DMS 273 treated with DMSO at 0.1 percent for 48 hours (cell line): ENCODE measurements around the gene CACFD1.

Source experiments
- DNase-seq: peaks from one replicate; lab custom pipeline; 2025; lab: John Stamatoyannopoulos, UW

Gene CACFD1

DNA sequence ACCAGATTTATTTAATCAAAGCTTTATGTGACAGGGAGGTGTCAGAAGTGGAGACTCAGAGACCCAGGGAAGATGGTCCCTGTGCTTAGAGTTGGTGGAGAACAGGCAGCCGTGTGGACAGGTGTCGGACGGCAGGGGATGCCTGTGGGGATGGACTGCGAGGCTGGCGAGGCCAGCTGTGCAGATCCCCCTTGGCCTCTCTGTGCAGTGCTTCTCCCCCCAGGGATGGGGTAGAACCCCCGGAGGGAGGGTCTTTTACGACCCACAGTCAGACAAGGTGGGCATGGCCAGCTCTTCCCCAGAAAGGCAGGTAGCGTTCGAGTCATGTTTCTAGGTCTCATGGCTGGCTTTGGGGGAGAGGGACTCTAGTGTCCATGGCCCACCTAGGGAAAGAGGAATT, 23.8 kb downstream of the CACFD1 start:
- no peak for DNase-seq

DNA sequence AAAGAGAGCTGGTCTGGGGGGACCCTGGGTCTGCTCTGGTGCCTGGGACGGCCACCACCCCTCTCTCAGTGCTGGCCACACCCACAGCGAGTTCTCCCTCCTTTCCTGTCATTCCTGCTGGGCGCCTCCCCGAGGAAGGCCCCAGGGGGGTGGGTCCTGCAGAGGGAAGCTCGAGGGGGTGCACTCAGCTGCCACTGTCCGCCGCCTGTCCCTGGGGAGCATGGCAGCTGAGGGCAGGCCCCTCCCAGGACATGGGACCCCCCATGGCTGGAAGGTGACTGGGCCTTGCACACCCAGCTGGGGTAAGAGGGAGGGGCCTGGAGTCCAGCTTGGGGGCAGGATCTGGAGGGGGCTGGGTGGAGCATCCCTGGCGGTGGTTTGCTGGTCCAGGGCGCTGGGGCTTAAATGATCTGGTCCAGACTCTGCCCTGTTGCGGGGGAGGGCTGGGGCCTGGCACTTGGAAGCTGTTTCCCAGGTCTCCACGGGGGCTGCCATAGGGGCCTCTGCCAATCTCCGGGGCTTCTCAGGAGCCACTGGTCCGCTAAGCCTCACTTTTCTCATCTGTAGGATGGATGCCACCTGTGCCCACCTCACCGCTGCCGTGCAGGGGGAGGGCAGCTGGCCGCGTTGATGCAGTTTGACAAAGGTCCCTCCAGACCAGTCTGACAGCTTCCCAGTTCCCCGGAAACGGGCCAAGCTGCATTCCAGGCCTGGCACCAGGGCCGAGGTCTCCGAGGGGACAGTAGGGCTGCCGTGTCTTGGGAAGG, 25.1 kb downstream of the CACFD1 start:
- DNase-seq, result no peak

- DNase-seq, result no peak
These were observed 25.9 kb downstream of the CACFD1 start for GRCh38 chr9:133485531-133486260.

- DNase-seq, result no peak
These were observed 27.6 kb downstream of the CACFD1 start for GRCh38 chr9:133487331-133487725.

DNA sequence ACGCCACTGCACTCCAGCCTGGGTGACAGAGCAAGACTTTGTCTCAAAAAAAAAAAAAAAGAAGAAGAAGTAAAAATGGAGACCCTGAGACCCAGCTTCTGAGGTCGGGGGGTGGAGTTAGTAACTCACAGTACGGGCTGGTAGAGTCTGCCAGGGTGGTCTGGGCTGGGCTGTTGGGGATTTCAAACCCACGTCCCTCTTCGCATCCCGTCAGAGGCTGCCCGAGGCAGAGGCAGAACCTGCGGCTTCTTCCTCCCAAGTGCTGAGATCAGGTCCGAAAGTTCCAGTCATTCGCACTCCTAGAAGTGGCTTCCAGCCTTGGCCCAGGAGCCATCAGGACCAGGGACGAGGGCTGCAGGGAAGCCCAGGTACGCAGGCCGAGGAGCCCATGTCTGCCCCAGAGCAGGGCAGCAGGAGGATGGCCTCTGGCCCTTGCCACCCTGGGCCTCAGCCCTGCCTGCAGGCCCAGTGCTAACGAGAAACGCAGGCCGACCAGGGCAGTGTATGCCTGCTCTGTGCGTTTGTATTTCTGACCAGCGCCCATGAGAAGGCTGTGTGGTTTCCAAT, 29.0 kb downstream of the CACFD1 start:
- DNase-seq, result no peak

DNA sequence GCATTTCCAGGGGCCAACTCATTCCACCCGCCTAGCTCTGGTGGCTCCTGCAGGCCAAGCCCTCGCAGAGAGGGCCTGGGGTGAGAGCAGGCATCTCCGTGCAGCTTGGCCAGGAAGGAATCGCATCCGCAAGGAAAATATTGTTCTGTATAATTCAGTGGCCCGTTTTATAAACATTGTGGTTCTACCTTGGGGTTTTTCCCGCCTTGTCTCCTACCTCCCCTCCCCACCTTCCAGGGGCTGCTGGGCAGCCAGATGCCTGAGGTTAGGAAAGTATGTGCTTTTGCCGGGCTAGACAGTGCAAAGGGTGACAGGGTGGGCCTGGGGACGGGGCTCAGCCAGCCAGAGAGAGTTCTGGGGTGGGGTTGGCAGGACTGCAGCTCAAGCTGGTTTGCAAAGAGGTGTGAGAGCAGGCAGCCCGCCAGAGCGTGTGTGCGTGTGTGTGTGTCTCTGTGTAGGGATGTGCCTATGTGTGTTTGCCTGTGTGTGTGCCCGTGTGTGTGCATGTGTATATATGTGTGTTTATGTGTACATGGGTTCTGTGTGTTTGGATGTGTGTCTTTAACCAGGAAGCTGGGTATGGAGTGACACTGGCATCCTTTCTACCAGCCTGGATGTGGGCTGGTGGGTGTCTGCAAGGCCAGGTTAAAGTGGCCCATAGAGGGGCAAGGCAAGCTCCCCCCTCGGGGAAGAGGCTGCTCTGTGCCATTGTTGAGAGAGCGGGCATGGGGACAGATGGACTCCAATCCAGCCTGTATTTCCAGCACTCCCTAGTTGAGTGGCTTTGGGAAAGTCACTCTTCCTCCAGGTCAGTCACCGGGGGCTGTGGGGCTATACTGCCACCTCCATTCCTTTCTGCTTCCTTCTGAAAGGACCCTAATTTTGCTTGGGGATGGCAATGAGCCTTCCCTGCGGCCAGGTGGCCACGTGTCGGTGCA, 29.7 kb downstream of the CACFD1 start:
- DNase-seq, result no peak

- no peak for DNase-seq
These were observed 30.5 kb downstream of the CACFD1 start for GRCh38 chr9:133490201-133490681.

DNA sequence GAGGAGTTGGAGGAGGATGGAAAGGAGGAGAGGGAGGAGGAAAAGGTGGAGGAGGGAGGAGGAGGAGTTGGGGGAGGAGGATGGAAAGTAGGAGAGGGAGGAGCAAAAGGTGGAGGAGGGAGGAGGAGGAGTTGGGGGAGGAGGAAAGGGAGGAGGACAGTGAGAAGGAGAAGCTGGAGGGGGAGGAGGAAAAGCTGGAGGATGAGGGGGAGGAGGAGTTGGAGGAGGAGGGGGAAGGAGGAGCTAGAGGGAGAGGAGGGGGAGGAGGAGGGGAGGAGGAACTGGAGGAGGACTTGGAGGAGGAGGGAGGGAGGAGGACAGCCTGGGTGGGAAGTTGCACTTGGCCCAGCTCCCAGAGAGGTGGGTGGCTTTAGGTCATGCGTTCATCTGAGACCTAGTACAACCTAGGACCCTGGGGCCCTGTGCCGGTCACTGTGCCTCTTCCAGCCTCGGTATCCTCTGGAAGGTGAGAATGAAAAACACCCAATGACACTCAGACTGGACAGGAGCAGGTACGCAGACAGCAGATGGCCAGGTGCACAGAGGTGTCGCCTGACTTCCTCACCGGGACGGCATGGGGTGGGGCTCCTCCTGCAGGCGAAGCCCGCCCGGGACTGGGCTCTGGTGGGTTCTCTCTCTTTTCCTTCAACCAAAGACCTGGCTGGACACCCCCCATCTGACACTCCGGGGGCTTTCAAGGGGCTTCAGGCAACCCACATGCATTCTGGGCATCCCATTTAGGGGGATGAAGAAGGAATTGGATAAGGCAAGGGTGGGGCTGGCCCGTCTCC, 31.3 kb downstream of the CACFD1 start:
- DNase-seq, result no peak

GRCh38 chr9:133491656-133491925, 31.8 kb downstream of the CACFD1 start:
- DNase-seq, result no peak

DNA sequence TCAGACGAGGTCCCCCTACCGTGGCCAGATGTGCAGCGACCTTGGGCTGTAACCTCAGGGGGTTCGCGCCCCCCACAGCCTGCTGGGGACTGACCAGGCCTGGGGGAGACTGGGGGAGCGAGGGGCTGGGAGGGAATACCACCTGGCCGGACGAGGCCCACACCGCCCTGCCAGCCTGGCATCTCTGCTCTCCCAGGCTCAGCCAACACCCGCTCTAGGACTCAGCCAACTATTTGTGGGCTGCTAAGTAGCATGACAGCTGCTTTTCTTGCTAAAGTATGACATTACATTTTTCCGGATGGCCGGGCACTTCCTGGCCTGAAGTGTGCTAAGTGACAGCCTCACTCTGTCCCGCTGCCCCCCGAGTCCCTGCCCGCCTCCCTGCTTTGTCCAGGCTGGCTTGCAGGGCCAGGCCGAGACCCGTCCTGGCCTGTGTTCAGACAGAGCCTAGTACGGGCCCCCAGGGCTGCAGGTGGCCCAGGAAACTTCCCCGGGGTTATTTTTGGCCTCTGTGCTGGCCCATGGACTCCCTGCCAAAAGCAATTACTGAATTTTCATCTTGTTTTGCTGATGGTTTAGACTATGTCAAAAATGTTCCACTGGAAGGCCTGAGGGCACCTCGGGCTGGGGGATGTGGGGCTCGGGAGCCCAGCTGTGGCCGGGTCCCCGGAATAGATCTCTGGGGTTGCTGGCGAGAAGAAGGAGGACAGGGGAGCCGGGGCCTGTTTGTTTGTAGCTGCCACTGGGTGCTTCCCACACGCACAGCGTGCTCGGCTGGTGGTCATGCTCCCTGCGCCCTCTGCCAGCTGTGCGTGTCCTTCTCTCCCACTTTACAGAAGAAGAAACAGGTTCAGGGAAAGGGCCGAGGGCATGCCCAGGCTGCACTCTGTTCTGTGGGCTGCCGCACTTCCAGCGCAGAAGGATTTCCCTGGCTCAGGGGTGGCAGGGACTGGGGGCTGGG, 32.6 kb downstream of the CACFD1 start:
- peak; percentile 13 for DNase-seq

GRCh38 chr9:133493428-133493827, 33.6 kb downstream of the CACFD1 start:
- no peak for DNase-seq

GRCh38 chr9:133493845-133494540, 34.2 kb downstream of the CACFD1 start:
- DNase-seq, result no peak

- no peak for DNase-seq
These were observed 35.0 kb downstream of the CACFD1 start for GRCh38 chr9:133494636-133495326.

DNA sequence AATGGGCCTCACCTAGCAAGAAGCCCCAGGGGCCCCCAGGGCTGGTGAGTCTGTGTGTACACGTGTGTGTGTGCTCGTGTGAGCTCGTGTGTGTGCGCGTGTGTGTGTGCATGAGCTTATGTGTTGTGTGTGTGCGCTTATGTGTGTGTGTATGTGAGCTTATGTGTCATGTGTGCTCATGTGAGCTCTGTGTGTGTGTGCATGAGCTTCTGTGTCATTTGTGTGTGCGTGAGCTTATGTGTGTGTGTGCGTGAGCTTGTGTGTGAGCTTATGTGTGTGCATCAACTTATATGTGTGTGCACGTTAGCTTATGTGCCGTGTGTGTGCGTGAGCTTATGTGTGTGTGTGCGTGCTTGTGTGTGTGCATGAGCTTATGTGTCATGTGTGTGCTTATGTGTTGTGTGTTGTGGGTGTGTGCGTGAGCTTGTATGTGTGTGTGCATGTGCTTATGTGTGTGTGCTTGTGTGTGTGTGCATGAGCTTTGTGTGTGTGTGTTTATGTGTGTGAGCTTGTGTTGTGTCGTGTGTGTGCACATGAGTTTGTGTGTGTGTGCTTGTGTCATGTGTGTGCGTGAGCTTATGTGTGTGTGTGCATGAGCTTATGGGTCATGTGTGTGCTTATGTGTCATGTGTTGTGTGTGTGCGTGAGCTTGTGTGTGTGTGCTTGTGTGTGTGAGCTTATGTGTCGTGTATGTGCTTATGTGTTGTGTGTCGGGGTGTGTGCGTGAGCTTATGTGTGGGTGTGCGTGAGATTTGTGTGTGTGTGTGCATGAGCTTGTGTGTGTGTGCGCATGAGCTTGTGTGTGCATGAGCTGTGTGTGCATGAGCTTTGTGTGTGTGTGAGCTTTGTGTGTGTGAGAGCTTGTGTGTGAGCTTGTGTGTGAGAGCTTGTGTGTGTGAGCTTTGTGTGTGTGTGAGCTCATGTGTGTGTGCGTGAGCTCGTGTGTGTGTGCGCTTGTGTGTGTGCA, 35.8 kb downstream of the CACFD1 start:
- DNase-seq, result no peak

- DNase-seq, result no peak
These were observed 37.4 kb downstream of the CACFD1 start for GRCh38 chr9:133496861-133497842.

- no peak for DNase-seq
These were observed 39.5 kb downstream of the CACFD1 start for GRCh38 chr9:133499132-133499891.
